Liver (tissue), 9 donors: ENCODE measurements around the gene IGLL5. TPM values are rescaled to one million over a fixed set of nuclear protein-coding genes. Genes with fewer than 3 reads are reported as not detected.

ENCODE experiments used
- DNase-seq: peaks from one replicate; pipeline ENCODE4 v3.0.0-alpha.2; 2017; ENCODE audit warnings: low spot score
- H3K27ac ChIP-seq, 2 donors: one replicate each; pipeline ENCODE4 v1.7.0; 2013; ENCODE audit warnings: inconsistent platforms in 2 of 2, low read length in 2 of 2, control low read depth in 1 of 2, low read depth in 1 of 2, mild to moderate bottlenecking in 1 of 2
- H3K27me3 ChIP-seq, 4 donors: one replicate each; pipeline versions ENCODE4 v1.6.1 to v1.7.0; 2013; ENCODE audit warnings: low read length in 3 of 4, inconsistent platforms in 1 of 4, mild to moderate bottlenecking in 1 of 4, moderate library complexity in 1 of 4; ENCODE audit not compliant: control insufficient read depth in 4 of 4, insufficient read depth in 4 of 4
- H3K36me3 ChIP-seq, 4 donors: one replicate each; pipeline versions ENCODE4 v1.6.1 to v1.7.0; 2013; ENCODE audit warnings: low read length in 3 of 4, mild to moderate bottlenecking in 3 of 4, low read depth in 1 of 4, moderate library complexity in 1 of 4; ENCODE audit not compliant: control insufficient read depth in 4 of 4, insufficient read depth in 3 of 4
- H3K4me1 ChIP-seq, 4 donors: one replicate each; pipeline versions ENCODE4 v1.6.1 to v1.7.0; 2013; ENCODE audit warnings: low read length in 3 of 4, mild to moderate bottlenecking in 3 of 4, moderate library complexity in 1 of 4; ENCODE audit not compliant: control insufficient read depth in 4 of 4, insufficient read depth in 4 of 4
- H3K4me3 ChIP-seq, 3 donors: one replicate each; pipeline versions ENCODE4 v1.6.1 to v1.7.0; 2013; ENCODE audit warnings: low read length in 3 of 3, control low read depth in 1 of 3, low read depth in 1 of 3, mild to moderate bottlenecking in 1 of 3
- H3K9ac ChIP-seq, 2 donors: one replicate each; pipeline ENCODE4 v1.7.0; 2013; ENCODE audit warnings: low read length in 2 of 2, mild to moderate bottlenecking in 2 of 2, moderate library complexity in 2 of 2, control low read depth in 1 of 2, low read depth in 1 of 2
- H3K9me3 ChIP-seq, 4 donors: one replicate each; pipeline versions ENCODE4 v1.6.1 to v1.7.0; 2013; ENCODE audit warnings: low read length in 3 of 4; ENCODE audit not compliant: control insufficient read depth in 4 of 4
- EGR1 ChIP-seq, 2 donors: IDR thresholded peaks; 2 replicates each; pipeline ENCODE4 v1.6.1; 2016 to 2018; ENCODE audit warnings: antibody characterized with exemption in 2 of 2, low read depth in 2 of 2
- FOXA1 ChIP-seq: IDR thresholded peaks from 2 replicates; pipeline ENCODE4 v1.6.1; 2016; ENCODE audit warnings: antibody characterized with exemption
- GABPA ChIP-seq, 2 donors: IDR thresholded peaks in 1 of 2; conservative IDR thresholded peaks in 1 of 2; 2 replicates each; pipeline ENCODE4 v1.6.1; 2016; ENCODE audit warnings: antibody characterized with exemption in 2 of 2, mild to moderate bottlenecking in 1 of 2, moderate library complexity in 1 of 2
- HNF4A ChIP-seq, 2 donors: conservative IDR thresholded peaks; 2 replicates each; pipeline ENCODE4 v1.6.1; 2016; ENCODE audit warnings: antibody characterized with exemption in 2 of 2, mild to moderate bottlenecking in 2 of 2
- JUND ChIP-seq, 2 donors: IDR thresholded peaks; 2 replicates each; pipeline ENCODE4 v1.6.1; 2016; ENCODE audit warnings: antibody characterized with exemption in 2 of 2
- NR2F2 ChIP-seq: IDR thresholded peaks from 2 replicates; pipeline ENCODE4 v1.6.1; 2016; ENCODE audit warnings: antibody characterized with exemption
- RAD21 ChIP-seq, 2 donors: IDR thresholded peaks; 2 replicates each; pipeline ENCODE4 v1.6.1; 2016; ENCODE audit warnings: antibody characterized with exemption in 2 of 2, mild to moderate bottlenecking in 2 of 2
- RXRA ChIP-seq, 2 donors: IDR thresholded peaks; 2 replicates each; pipeline ENCODE4 v1.6.1; 2017 to 2018; ENCODE audit warnings: antibody characterized with exemption in 2 of 2, mild to moderate bottlenecking in 1 of 2
- SP1 ChIP-seq: IDR thresholded peaks from 2 replicates; pipeline ENCODE4 v1.6.1; 2018; ENCODE audit warnings: antibody characterized with exemption, mild to moderate bottlenecking
- TAF1 ChIP-seq: conservative IDR thresholded peaks from 2 replicates; pipeline ENCODE4 v1.6.1; 2016; ENCODE audit warnings: antibody characterized with exemption, mild to moderate bottlenecking
- WGBS: extraction: QIAGEN DNeasy Blood & Tissue Kit; methylation state at CpG from one replicate; pipeline ENCODE4 v1.1.7; 2013; 5-methylcytosine and 5-hydroxymethylcytosine counted together
- polyA plus RNA-seq, 2 donors: library from polyadenylated mRNA; stranded (reverse) in 1 of 2; unstranded in 1 of 2; fragments of 200-250 nt in 1 of 2; fragments of >200 nt in 1 of 2; fragmentation: Nextera tagmentation in 1 of 2; extraction: Ambion mirVana in 1 of 2; gene quantifications; one replicate each; pipeline versions ENCODE4 v1.2.1 to v1.2.3, GENCODE V29; 2013 to 2015
- total RNA-seq, 2 donors: library from RNA; depleted of rRNA; stranded (reverse); fragments of >200 nt; gene quantifications; one replicate each; pipeline ENCODE4 v1.2.3, GENCODE V29; 2014
- TF ChIP-seq, protein P1 (sequence below): IDR thresholded peaks from 2 replicates; pipeline ENCODE4 v1.6.1; 2016; ENCODE audit warnings: antibody characterized with exemption
- TF ChIP-seq, protein P2 (sequence below): IDR thresholded peaks from 2 replicates; pipeline ENCODE4 v1.6.1; 2016; ENCODE audit warnings: antibody characterized with exemption
- TF ChIP-seq, protein P3 (sequence below): fragments of 150-350 bp; IDR thresholded peaks from 2 replicates; pipeline ENCODE4 v1.5.1; 2017; ENCODE audit warnings: improper control_type of control experiment, low read depth, low read length; ENCODE audit not compliant: missing input control
- TF ChIP-seq, protein P4 (sequence below): IDR thresholded peaks from 2 replicates; pipeline ENCODE4 v1.6.1; 2016; ENCODE audit warnings: antibody characterized with exemption, mild to moderate bottlenecking
- donor health status: healthy.
- donor health status: healthy.
- donor health status: healthy.
- donor health status: healthy.
- donor health status: healthy.

IGLL5 gene
- total and polyA plus RNA-seq, 4 donors = 1.3 to 13.4 (median 3.4) TPM

DNA sequence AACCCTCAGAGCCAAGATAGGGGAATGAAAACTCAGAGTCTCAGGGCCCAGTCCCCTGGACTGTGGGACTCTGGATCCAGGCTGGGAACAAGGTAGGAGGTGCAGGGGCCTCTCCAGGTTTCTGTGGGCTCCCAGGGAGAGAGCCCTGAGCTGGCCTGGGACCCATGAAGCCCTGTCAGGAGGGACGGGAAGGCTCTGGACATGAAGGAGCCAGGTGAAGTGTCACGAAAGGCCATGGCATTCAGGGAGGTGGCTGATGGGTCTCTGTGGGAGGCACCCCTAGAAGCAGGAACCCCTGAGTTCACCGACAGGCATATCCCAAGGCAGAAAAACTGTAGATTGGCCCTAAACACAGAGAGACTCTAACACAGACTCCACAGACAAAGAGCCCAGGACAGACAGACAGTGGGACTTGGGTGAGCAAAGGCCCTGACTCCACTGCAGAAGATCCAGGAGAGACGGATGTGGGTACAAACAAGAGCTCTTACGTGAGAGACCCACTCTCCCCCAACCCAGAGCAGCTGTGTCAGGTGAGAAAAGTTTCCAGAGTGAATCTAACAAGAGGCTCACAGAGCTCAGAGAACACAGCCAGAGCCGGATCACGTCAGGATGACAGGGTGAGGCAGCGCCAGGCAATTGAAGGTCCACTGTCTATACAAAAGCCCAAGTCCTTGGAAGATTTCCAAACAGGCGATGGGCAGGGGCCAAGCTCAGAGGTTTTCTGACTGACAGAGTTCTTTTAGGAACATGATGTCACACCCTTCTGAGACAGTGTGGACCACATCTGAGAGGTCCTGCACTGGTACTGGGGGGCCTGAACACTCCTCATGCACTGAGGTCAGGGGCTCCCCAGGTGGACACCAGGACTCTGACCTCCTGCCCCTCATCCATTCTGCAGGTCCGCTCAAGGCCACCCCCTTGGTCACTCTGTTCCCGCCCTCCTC is 27.4 kb downstream of the IGLL5 start:
- Histone ChIP-seq H3K4me3 (no peak overlapping the region), H3K36me3 (no peaks in the 10 kb centered on the region), H3K9me3 (no peaks in the 10 kb centered on the region), H3K27me3 (no peaks in the 10 kb centered on the region), H3K4me1 (no peaks in the 10 kb centered on the region), H3K9ac (no peak overlapping the region), H3K27ac (no peak overlapping the region)
- TF ChIP-seq, protein P1, sequence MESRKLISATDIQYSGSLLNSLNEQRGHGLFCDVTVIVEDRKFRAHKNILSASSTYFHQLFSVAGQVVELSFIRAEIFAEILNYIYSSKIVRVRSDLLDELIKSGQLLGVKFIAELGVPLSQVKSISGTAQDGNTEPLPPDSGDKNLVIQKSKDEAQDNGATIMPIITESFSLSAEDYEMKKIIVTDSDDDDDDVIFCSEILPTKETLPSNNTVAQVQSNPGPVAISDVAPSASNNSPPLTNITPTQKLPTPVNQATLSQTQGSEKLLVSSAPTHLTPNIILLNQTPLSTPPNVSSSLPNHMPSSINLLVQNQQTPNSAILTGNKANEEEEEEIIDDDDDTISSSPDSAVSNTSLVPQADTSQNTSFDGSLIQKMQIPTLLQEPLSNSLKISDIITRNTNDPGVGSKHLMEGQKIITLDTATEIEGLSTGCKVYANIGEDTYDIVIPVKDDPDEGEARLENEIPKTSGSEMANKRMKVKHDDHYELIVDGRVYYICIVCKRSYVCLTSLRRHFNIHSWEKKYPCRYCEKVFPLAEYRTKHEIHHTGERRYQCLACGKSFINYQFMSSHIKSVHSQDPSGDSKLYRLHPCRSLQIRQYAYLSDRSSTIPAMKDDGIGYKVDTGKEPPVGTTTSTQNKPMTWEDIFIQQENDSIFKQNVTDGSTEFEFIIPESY = no peak
- WGBS = 82% methylated on average over 11 of the region's 11 CpGs
- no peak for DNase-seq

DNA sequence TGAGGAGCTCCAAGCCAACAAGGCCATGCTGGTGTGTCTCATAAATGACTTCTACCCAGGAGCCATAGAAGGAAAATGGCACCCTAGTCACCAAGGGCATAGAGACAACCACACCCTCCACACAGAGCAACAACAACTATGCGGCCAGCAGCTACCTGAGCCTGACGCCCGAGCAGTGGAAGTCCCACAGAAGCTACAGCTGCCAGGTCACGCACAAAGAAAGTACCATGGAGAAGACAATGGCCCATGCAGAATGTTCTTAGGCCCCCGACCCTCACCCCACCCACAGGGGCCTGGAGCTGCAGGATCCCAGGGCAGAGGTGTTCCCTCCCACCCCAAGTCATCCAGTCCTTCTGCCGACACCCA is 28.0 kb downstream of the IGLL5 start:
- Histone ChIP-seq H3K27ac (no peak overlapping the region), H3K9ac (no peak overlapping the region), H3K4me1 (no peaks in the 10 kb centered on the region), H3K9me3 (no peaks in the 10 kb centered on the region), H3K27me3 (no peaks in the 10 kb centered on the region), H3K4me3 (no peak overlapping the region), H3K36me3 (no peaks in the 10 kb centered on the region)
- no peak for DNase-seq
- no peak for TF ChIP-seq RXRA (IDR thresholded peaks at IDR 0.05)
- TF ChIP-seq, protein P2, sequence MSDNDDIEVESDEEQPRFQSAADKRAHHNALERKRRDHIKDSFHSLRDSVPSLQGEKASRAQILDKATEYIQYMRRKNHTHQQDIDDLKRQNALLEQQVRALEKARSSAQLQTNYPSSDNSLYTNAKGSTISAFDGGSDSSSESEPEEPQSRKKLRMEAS = no peak
- TF ChIP-seq NR2F2 = no peak
- TF ChIP-seq HNF4A (conservative IDR thresholded peaks at IDR 0.05) = no peak
- TF ChIP-seq, protein P3, sequence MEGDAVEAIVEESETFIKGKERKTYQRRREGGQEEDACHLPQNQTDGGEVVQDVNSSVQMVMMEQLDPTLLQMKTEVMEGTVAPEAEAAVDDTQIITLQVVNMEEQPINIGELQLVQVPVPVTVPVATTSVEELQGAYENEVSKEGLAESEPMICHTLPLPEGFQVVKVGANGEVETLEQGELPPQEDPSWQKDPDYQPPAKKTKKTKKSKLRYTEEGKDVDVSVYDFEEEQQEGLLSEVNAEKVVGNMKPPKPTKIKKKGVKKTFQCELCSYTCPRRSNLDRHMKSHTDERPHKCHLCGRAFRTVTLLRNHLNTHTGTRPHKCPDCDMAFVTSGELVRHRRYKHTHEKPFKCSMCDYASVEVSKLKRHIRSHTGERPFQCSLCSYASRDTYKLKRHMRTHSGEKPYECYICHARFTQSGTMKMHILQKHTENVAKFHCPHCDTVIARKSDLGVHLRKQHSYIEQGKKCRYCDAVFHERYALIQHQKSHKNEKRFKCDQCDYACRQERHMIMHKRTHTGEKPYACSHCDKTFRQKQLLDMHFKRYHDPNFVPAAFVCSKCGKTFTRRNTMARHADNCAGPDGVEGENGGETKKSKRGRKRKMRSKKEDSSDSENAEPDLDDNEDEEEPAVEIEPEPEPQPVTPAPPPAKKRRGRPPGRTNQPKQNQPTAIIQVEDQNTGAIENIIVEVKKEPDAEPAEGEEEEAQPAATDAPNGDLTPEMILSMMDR = no peak
- TF ChIP-seq GABPA (IDR thresholded peaks at IDR 0.05 in 1 of 2, conservative IDR thresholded peaks at IDR 0.05 in 1 of 2) = no peak
- TF ChIP-seq, protein P4, sequence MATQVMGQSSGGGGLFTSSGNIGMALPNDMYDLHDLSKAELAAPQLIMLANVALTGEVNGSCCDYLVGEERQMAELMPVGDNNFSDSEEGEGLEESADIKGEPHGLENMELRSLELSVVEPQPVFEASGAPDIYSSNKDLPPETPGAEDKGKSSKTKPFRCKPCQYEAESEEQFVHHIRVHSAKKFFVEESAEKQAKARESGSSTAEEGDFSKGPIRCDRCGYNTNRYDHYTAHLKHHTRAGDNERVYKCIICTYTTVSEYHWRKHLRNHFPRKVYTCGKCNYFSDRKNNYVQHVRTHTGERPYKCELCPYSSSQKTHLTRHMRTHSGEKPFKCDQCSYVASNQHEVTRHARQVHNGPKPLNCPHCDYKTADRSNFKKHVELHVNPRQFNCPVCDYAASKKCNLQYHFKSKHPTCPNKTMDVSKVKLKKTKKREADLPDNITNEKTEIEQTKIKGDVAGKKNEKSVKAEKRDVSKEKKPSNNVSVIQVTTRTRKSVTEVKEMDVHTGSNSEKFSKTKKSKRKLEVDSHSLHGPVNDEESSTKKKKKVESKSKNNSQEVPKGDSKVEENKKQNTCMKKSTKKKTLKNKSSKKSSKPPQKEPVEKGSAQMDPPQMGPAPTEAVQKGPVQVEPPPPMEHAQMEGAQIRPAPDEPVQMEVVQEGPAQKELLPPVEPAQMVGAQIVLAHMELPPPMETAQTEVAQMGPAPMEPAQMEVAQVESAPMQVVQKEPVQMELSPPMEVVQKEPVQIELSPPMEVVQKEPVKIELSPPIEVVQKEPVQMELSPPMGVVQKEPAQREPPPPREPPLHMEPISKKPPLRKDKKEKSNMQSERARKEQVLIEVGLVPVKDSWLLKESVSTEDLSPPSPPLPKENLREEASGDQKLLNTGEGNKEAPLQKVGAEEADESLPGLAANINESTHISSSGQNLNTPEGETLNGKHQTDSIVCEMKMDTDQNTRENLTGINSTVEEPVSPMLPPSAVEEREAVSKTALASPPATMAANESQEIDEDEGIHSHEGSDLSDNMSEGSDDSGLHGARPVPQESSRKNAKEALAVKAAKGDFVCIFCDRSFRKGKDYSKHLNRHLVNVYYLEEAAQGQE = no peak
- no peak for TF ChIP-seq TAF1
- no peak for TF ChIP-seq RAD21 (IDR thresholded peaks at IDR 0.05)
- no peak for TF ChIP-seq EGR1 (IDR thresholded peaks at IDR 0.05; ENCODE audit: low read depth in 2 of 2)
- TF ChIP-seq SP1 = no peak
- TF ChIP-seq FOXA1 = no peak
- TF ChIP-seq, protein P1 = no peak
- TF ChIP-seq JUND (IDR thresholded peaks at IDR 0.05) = no peak
- 90% methylated on average over 6 of the region's 6 CpGs for WGBS
